ENCODE measurements around the gene ZNHIT3. TPM values are rescaled to one million over a fixed set of nuclear protein-coding genes. Genes with fewer than 3 reads are reported as not detected.

Gene ZNHIT3
- total RNA-seq, 6 donors from 2014 or later: 7.7 to 26.0 (median 21.6) TPM

GRCh38 chr17:36485805-36486203 is 677 bp upstream of the ZNHIT3 start:
- Histone ChIP-seq H3K27ac (peak overlapping the region in 3 of 4 donors; percentile 74 to 91 (median 83)), H3K4me1 (peaks cover 25 to 39% (median 31%) of the 10 kb centered on the region in 4 donors), H3K9me3 (no peaks in the 10 kb centered on the region), H3K27me3 (peaks cover 0 to 2% (median 0%) of the 10 kb centered on the region in 4 donors), H3K36me3 (peaks cover 0 to 3% (median 0%) of the 10 kb centered on the region in 4 donors), H3K4me3 (peak overlapping the region in 3 of 4 donors; percentile 83 to 100 (median 95))
- no peak for ATAC-seq (ENCODE audit: low FRiP score in 2 of 2)
- no peak for DNase-seq
- no peak for TF ChIP-seq POLR2A (IDR thresholded peaks at IDR 0.05)
- no peak for TF ChIP-seq POLR2AphosphoS5 (IDR thresholded peaks at IDR 0.05)
- no peak for TF ChIP-seq CTCF (IDR thresholded peaks at IDR 0.05)
- no peak for TF ChIP-seq EP300 (IDR thresholded peaks at IDR 0.05)
- 37 to 45% methylated on average over 10 of the region's 10 CpGs for WGBS, 2 donors

GRCh38 chr17:36493956-36494355 is 7.5 kb downstream of the ZNHIT3 start:
- TF ChIP-seq CTCF (IDR thresholded peaks at IDR 0.05): no peak
- TF ChIP-seq POLR2A (IDR thresholded peaks at IDR 0.05): no peak
- TF ChIP-seq POLR2AphosphoS5 (IDR thresholded peaks at IDR 0.05): no peak
- no peak for TF ChIP-seq EP300 (IDR thresholded peaks at IDR 0.05)
- Histone ChIP-seq H3K36me3 (peaks cover 22 to 82% (median 60%) of the 10 kb centered on the region in 4 donors), H3K9me3 (no peaks in the 10 kb centered on the region), H3K4me1 (peaks cover 0 to 1% (median 0%) of the 10 kb centered on the region in 4 donors), H3K27ac (no peak overlapping the region), H3K27me3 (no peaks in the 10 kb centered on the region), H3K4me3 (no peak overlapping the region)
- WGBS, 2 donors: 92 to 100% methylated on average over 1 of the region's 1 CpG
- DNase-seq: no peak
- no peak for ATAC-seq (ENCODE audit: low FRiP score in 2 of 2)

GRCh38 chr17:36494674-36495073 is 8.2 kb downstream of the ZNHIT3 start:
- ATAC-seq (ENCODE audit: low FRiP score in 2 of 2): no peak
- DNase-seq: no peak

GRCh38 chr17:36495076-36495578 is 8.6 kb downstream of the ZNHIT3 start:
- 68 to 74% methylated on average over 3 of the region's 3 CpGs for WGBS, 2 donors
- no peaks in the 10 kb centered on the region for H3K27me3 ChIP-seq
- H3K36me3 ChIP-seq: peaks cover 22 to 85% (median 60%) of the 10 kb centered on the region in 4 donors

More at GRCh38 chr17:36494674-36495073, 8.2 kb downstream of the ZNHIT3 start:
- WGBS, 2 donors: 83 to 85% methylated on average over 5 of the region's 5 CpGs
- H3K36me3 ChIP-seq: peaks cover 22 to 85% (median 60%) of the 10 kb centered on the region in 4 donors
- H3K4me3 ChIP-seq: no peak overlapping the region
- no peaks in the 10 kb centered on the region for H3K9me3 ChIP-seq
- no peak overlapping the region for H3K27ac ChIP-seq
- TF ChIP-seq POLR2A (IDR thresholded peaks at IDR 0.05): no peak
- no peak for TF ChIP-seq POLR2AphosphoS5 (IDR thresholded peaks at IDR 0.05)
- no peak for TF ChIP-seq CTCF (IDR thresholded peaks at IDR 0.05)
- no peak for TF ChIP-seq EP300 (IDR thresholded peaks at IDR 0.05)
- H3K4me1 ChIP-seq: no peaks in the 10 kb centered on the region
- no peaks in the 10 kb centered on the region for H3K27me3 ChIP-seq

GRCh38 chr17:36496018-36496789 is 9.7 kb downstream of the ZNHIT3 start:
- Histone ChIP-seq H3K27me3 (no peaks in the 10 kb centered on the region), H3K36me3 (peaks cover 22 to 88% (median 65%) of the 10 kb centered on the region in 4 donors), H3K9me3 (no peaks in the 10 kb centered on the region), H3K4me3 (no peak overlapping the region), H3K27ac (no peak overlapping the region), H3K4me1 (no peaks in the 10 kb centered on the region)
- TF ChIP-seq EP300 (IDR thresholded peaks at IDR 0.05) (no peak), POLR2A (IDR thresholded peaks at IDR 0.05) (no peak), POLR2AphosphoS5 (IDR thresholded peaks at IDR 0.05) (no peak), CTCF (IDR thresholded peaks at IDR 0.05) (no peak)
- 93 to 96% methylated on average over 5 to 9 of the region's 9 CpGs for WGBS, 2 donors
- DNase-seq: no peak
- no peak for ATAC-seq (ENCODE audit: low FRiP score in 2 of 2)

More at GRCh38 chr17:36495076-36495578, 8.6 kb downstream of the ZNHIT3 start:
- ATAC-seq (ENCODE audit: low FRiP score in 2 of 2) (no peak), DNase-seq (no peak)
- TF ChIP-seq POLR2AphosphoS5 (IDR thresholded peaks at IDR 0.05) (no peak), EP300 (IDR thresholded peaks at IDR 0.05) (no peak)
- Histone ChIP-seq H3K4me3 (no peak overlapping the region), H3K9me3 (no peaks in the 10 kb centered on the region), H3K27ac (no peak overlapping the region), H3K4me1 (no peaks in the 10 kb centered on the region)
